ENCODE data around the gene MBTD1.
"Not testable (repeated sequence)": the region's sequence is repeated elsewhere in the genome, so short reads cannot be mapped to it uniquely, and the experiment has no call there.

Gene MBTD1

GRCh38 chr17:51255673-51256072 lies 4.2 kb downstream of the MBTD1 start:
- no peak for DNase-seq (ENCODE audit: low read depth in 2 of 2)

GRCh38 chr17:51251010-51251409 lies 8.8 kb downstream of the MBTD1 start:
- DNase-seq (ENCODE audit: low read depth in 2 of 2): no peak

GRCh38 chr17:51250314-51250840 lies 9.5 kb downstream of the MBTD1 start:
- no peak for DNase-seq (ENCODE audit: low read depth in 2 of 2)

- no peak for DNase-seq (ENCODE audit: low read depth in 2 of 2)
Measured at GRCh38 chr17:51245535-51245934, 14.3 kb downstream of the MBTD1 start.

- no peak for DNase-seq (ENCODE audit: low read depth in 2 of 2)
Measured at GRCh38 chr17:51244041-51244440, 15.8 kb downstream of the MBTD1 start.

GRCh38 chr17:51240275-51240674 lies 19.6 kb downstream of the MBTD1 start:
- DNase-seq (ENCODE audit: low read depth in 2 of 2): no peak

- DNase-seq (ENCODE audit: low read depth in 2 of 2): no peak
Measured at GRCh38 chr17:51238255-51238887, 21.5 kb downstream of the MBTD1 start.

GRCh38 chr17:51234162-51234561 lies 25.7 kb downstream of the MBTD1 start:
- no peak for DNase-seq (ENCODE audit: low read depth in 2 of 2)

- no peak for DNase-seq (ENCODE audit: low read depth in 2 of 2)
Measured at GRCh38 chr17:51231999-51232398, 27.9 kb downstream of the MBTD1 start.

GRCh38 chr17:51230306-51230705 lies 29.5 kb downstream of the MBTD1 start:
- DNase-seq (ENCODE audit: low read depth in 2 of 2): no peak

- no peak for DNase-seq (ENCODE audit: low read depth in 2 of 2)
Measured at GRCh38 chr17:51229889-51230288, 30.0 kb downstream of the MBTD1 start.

GRCh38 chr17:51228161-51228560 lies 31.7 kb downstream of the MBTD1 start:
- DNase-seq (ENCODE audit: low read depth in 2 of 2): no peak

GRCh38 chr17:51225523-51225922 lies 34.3 kb downstream of the MBTD1 start:
- not testable (repeated sequence) for DNase-seq (ENCODE audit: low read depth in 2 of 2)

GRCh38 chr17:51224402-51225262 lies 35.2 kb downstream of the MBTD1 start:
- no peak for DNase-seq (ENCODE audit: low read depth in 2 of 2)

- no peak for DNase-seq (ENCODE audit: low read depth in 2 of 2)
Measured at GRCh38 chr17:51221322-51221721, 38.5 kb downstream of the MBTD1 start.

GRCh38 chr17:51217946-51218345 lies 41.9 kb downstream of the MBTD1 start:
- no peak for DNase-seq (ENCODE audit: low read depth in 2 of 2)

GRCh38 chr17:51214920-51215319 lies 44.9 kb downstream of the MBTD1 start:
- no peak for DNase-seq (ENCODE audit: low read depth in 2 of 2)

GRCh38 chr17:51203838-51204237 lies 56.0 kb downstream of the MBTD1 start:
- no peak for DNase-seq (ENCODE audit: low read depth in 2 of 2)

GRCh38 chr17:51200846-51201245 lies 59.0 kb downstream of the MBTD1 start:
- DNase-seq (ENCODE audit: low read depth in 2 of 2): no peak

GRCh38 chr17:51200295-51200694 lies 59.6 kb downstream of the MBTD1 start:
- no peak for DNase-seq (ENCODE audit: low read depth in 2 of 2)

GRCh38 chr17:51197754-51198153 lies 62.1 kb downstream of the MBTD1 start:
- DNase-seq (ENCODE audit: low read depth in 2 of 2): no peak

GRCh38 chr17:51191895-51192294 lies 68.0 kb downstream of the MBTD1 start:
- DNase-seq (ENCODE audit: low read depth in 2 of 2): no peak

GRCh38 chr17:51189628-51190027 lies 70.2 kb downstream of the MBTD1 start:
- DNase-seq (ENCODE audit: low read depth in 2 of 2): no peak

Data from stimulated activated CD8-positive, alpha-beta memory T cell treated with anti-CD3 and anti-CD28 coated beads, Interleukin-7, amount 100 ng/mL, for 1 hour (primary cell).